Endodermal cell (in vitro differentiated cells): ENCODE data around the gene MTOR. TPM values are rescaled to one million over a fixed set of nuclear protein-coding genes. Genes with fewer than 3 reads are reported as not detected.

Experiments
- DNase-seq: peaks from one replicate; pipeline ENCODE4 v3.0.0-alpha.2; 2017
- H3K27ac ChIP-seq: 2 replicates; pipeline ENCODE4 v1.5.1; 2013; ENCODE audit warnings: mild to moderate bottlenecking, low read depth, low read length, moderate library complexity
- H3K27me3 ChIP-seq: 2 replicates; pipeline ENCODE4 v1.6.1; 2013; ENCODE audit warnings: mild to moderate bottlenecking, low read length, moderate library complexity; ENCODE audit not compliant: insufficient read depth, control insufficient read depth, poor library complexity, severe bottlenecking
- H3K36me3 ChIP-seq: 2 replicates; pipeline ENCODE4 v1.7.0; 2013; ENCODE audit warnings: mild to moderate bottlenecking, low read length, moderate library complexity; ENCODE audit not compliant: control insufficient read depth, insufficient read depth
- H3K4me1 ChIP-seq: one replicate; pipeline ENCODE4 v1.7.0; 2013; ENCODE audit warnings: low read length; ENCODE audit not compliant: control insufficient read depth, insufficient read depth
- H3K4me3 ChIP-seq: 2 replicates; pipeline ENCODE4 v1.5.1; 2013; ENCODE audit warnings: mild to moderate bottlenecking, low read length, moderate library complexity
- H3K9ac ChIP-seq: 2 replicates; pipeline ENCODE4 v1.6.1; 2013; ENCODE audit warnings: mild to moderate bottlenecking, low read length, moderate library complexity; ENCODE audit not compliant: poor library complexity, severe bottlenecking; ENCODE audit errors: extremely low read depth
- H3K9me3 ChIP-seq: 2 replicates; pipeline ENCODE4 v1.6.1; 2013; ENCODE audit warnings: mild to moderate bottlenecking, low read length, moderate library complexity; ENCODE audit not compliant: control insufficient read depth
- H3K27ac Mint-ChIP-seq: 2 replicates; pipeline ENCODE4 v1.8.0; 2020; ENCODE audit warnings: mixed read lengths
- H3K27me3 Mint-ChIP-seq: 2 replicates; pipeline ENCODE4 v1.8.0; 2021; ENCODE audit warnings: mild to moderate bottlenecking, mixed read lengths; ENCODE audit not compliant: insufficient read depth
- H3K36me3 Mint-ChIP-seq: 2 replicates; pipeline ENCODE4 v1.8.0; 2020; ENCODE audit warnings: low read depth, mixed read lengths
- H3K4me1 Mint-ChIP-seq: 2 replicates; pipeline ENCODE4 v1.8.0; 2020; ENCODE audit warnings: mixed read lengths
- H3K4me3 Mint-ChIP-seq: 2 replicates; pipeline ENCODE4 v1.8.0; 2020; ENCODE audit warnings: mild to moderate bottlenecking, moderate library complexity, mixed read lengths
- H3K9me3 Mint-ChIP-seq: 2 replicates; pipeline ENCODE4 v1.8.0; 2020; ENCODE audit warnings: mild to moderate bottlenecking, mixed read lengths
- WGBS, 2 experiments: methylation state at CpG; one replicate each; pipeline versions ENCODE4 v1.1.5 to v1.1.7; 2013; ENCODE audit warnings: missing lambda C conversion rate in 2 of 2, mixed read lengths in 1 of 2; ENCODE audit not compliant: insufficient coverage in 1 of 2, insufficient read length in 1 of 2; 5-methylcytosine and 5-hydroxymethylcytosine counted together
- total RNA-seq, 2 donors: library from RNA; stranded (reverse); fragmentation: NEBNext Ultra II Directional in 1 of 2; extraction: Animal tissue kit (Norgen Biotek cat#: 25700) in 1 of 2; gene quantifications; 2 replicates in 1 of 2; 3 replicates in 1 of 2; pipeline ENCODE4 v1.2.1, GENCODE V29; 2021
- TF ChIP-seq, protein P1 (sequence below): fragments of 200-600 bp; sonication (generic); conservative IDR thresholded peaks from 2 replicates; pipeline ENCODE4 v1.5.0; 2021; ENCODE audit warnings: antibody characterized with exemption, mild to moderate bottlenecking

The MTOR gene
- total RNA-seq, 2 donors from 2014 or later, result 69.0 to 78.3 TPM

- no peak within 1 kb of the TSS for H3K4me3 ChIP-seq
- H3K9me3 ChIP-seq, result peaks cover 4% of the 10 kb centered on the region
- 88 to 97% methylated on average over 4 to 8 of the region's 8 CpGs for WGBS, 2 experiments
- peaks cover 38% of the 10 kb centered on the region for H3K36me3 Mint-ChIP-seq
- no peak for DNase-seq
- H3K27ac ChIP-seq, result no peak within 1 kb of the TSS
- H3K27me3 Mint-ChIP-seq, result no peaks in the 10 kb centered on the region
- H3K27ac Mint-ChIP-seq, result no peak within 1 kb of the TSS
- TF ChIP-seq, protein P1, sequence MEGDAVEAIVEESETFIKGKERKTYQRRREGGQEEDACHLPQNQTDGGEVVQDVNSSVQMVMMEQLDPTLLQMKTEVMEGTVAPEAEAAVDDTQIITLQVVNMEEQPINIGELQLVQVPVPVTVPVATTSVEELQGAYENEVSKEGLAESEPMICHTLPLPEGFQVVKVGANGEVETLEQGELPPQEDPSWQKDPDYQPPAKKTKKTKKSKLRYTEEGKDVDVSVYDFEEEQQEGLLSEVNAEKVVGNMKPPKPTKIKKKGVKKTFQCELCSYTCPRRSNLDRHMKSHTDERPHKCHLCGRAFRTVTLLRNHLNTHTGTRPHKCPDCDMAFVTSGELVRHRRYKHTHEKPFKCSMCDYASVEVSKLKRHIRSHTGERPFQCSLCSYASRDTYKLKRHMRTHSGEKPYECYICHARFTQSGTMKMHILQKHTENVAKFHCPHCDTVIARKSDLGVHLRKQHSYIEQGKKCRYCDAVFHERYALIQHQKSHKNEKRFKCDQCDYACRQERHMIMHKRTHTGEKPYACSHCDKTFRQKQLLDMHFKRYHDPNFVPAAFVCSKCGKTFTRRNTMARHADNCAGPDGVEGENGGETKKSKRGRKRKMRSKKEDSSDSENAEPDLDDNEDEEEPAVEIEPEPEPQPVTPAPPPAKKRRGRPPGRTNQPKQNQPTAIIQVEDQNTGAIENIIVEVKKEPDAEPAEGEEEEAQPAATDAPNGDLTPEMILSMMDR, result no peak
- H3K4me3 Mint-ChIP-seq, result no peak within 1 kb of the TSS
- H3K9me3 Mint-ChIP-seq, result no peaks in the 10 kb centered on the region
- no peak within 1 kb of the TSS for H3K9ac ChIP-seq
- no peaks in the 10 kb centered on the region for H3K4me1 ChIP-seq
- H3K4me1 Mint-ChIP-seq, result no peaks in the 10 kb centered on the region
- no peaks in the 10 kb centered on the region for H3K27me3 ChIP-seq
- H3K36me3 ChIP-seq, result peaks cover 66% of the 10 kb centered on the region
Observed at GRCh38 chr1:11188858-11189451, 73.4 kb downstream of the MTOR start, which contains the start of gene ANGPTL7. Gene ANGPTL7, plus strand, starts transcription at chr1:11189355. Its CDS starts 225 bp downstream, at chr1:11189580.

GRCh38 chr1:11188381-11188780, 74.0 kb downstream of the MTOR start:
- Mint-ChIP-seq H3K9me3 (no peaks in the 10 kb centered on the region), H3K27me3 (no peaks in the 10 kb centered on the region), H3K4me3 (no peak overlapping the region), H3K27ac (no peak overlapping the region), H3K36me3 (peaks cover 33% of the 10 kb centered on the region), H3K4me1 (no peaks in the 10 kb centered on the region)
- Histone ChIP-seq H3K36me3 (peaks cover 66% of the 10 kb centered on the region), H3K9me3 (peaks cover 9% of the 10 kb centered on the region), H3K27me3 (no peaks in the 10 kb centered on the region), H3K9ac (no peak overlapping the region), H3K4me1 (no peaks in the 10 kb centered on the region), H3K4me3 (no peak overlapping the region), H3K27ac (no peak overlapping the region)
- no peak for DNase-seq
- WGBS, 2 experiments, result 96 to 100% methylated on average over 1 of the region's 1 CpG
- TF ChIP-seq, protein P1, result no peak

- Mint-ChIP-seq H3K4me1 (no peaks in the 10 kb centered on the region), H3K4me3 (no peak overlapping the region), H3K36me3 (peaks cover 34% of the 10 kb centered on the region), H3K9me3 (no peaks in the 10 kb centered on the region), H3K27ac (no peak overlapping the region), H3K27me3 (no peaks in the 10 kb centered on the region)
- H3K27me3 ChIP-seq, result no peaks in the 10 kb centered on the region
- H3K4me1 ChIP-seq, result no peaks in the 10 kb centered on the region
- peaks cover 66% of the 10 kb centered on the region for H3K36me3 ChIP-seq
- WGBS, 2 experiments, result 94 to 96% methylated on average over 2 of the region's 2 CpGs
- no peak overlapping the region for H3K4me3 ChIP-seq
- TF ChIP-seq, protein P1, result no peak
- H3K9me3 ChIP-seq, result peaks cover 9% of the 10 kb centered on the region
- DNase-seq, result no peak
- no peak overlapping the region for H3K27ac ChIP-seq
- no peak overlapping the region for H3K9ac ChIP-seq
Observed at GRCh38 chr1:11187931-11188330, 74.4 kb downstream of the MTOR start.
